GM18951 (cell line): Measurements from ENCODE around the gene ADAMTSL2.

Source experiments
- POLR2A ChIP-seq: IDR thresholded peaks from 4 replicates; pipeline ENCODE4 v1.6.1; 2011; ENCODE audit warnings: mild to moderate bottlenecking; ENCODE audit not compliant: insufficient read length, insufficient read depth; ENCODE audit errors: extremely low read depth
- in situ Hi-C: fragments of 300-500 bp; cut with MboI; formaldehyde crosslinking; loops from one replicate; pipeline ENCODE4 v1.12.0; 2022; ENCODE audit warnings: low sequenced_read_pairs, mixed read lengths, inconsistent platforms; ENCODE audit not compliant: unreplicated experiment

Gene ADAMTSL2

GRCh38 chr9:133595910-133596309, 61.4 kb downstream of the ADAMTSL2 start:
- in situ Hi-C loops: no loop called here
- TF ChIP-seq POLR2A: no peak

- no peak for TF ChIP-seq POLR2A
- in situ Hi-C loops: no loop called here
Measured at GRCh38 chr9:133597316-133597957, 62.9 kb downstream of the ADAMTSL2 start.

- TF ChIP-seq POLR2A: no peak
- in situ Hi-C loops: no loop called here
Measured at GRCh38 chr9:133598978-133599377, 64.5 kb downstream of the ADAMTSL2 start.

GRCh38 chr9:133599470-133600173, 65.1 kb downstream of the ADAMTSL2 start:
- TF ChIP-seq POLR2A: no peak
- in situ Hi-C loops: no loop called here

- TF ChIP-seq POLR2A: no peak
- in situ Hi-C loops: no loop called here
Measured at GRCh38 chr9:133600739-133601138, 66.2 kb downstream of the ADAMTSL2 start.

- no peak for TF ChIP-seq POLR2A
- in situ Hi-C loops: no loop called here
Measured at GRCh38 chr9:133601746-133602145, 67.2 kb downstream of the ADAMTSL2 start.

- in situ Hi-C loops: no loop called here
- no peak for TF ChIP-seq POLR2A
Measured at GRCh38 chr9:133602277-133602676, 67.8 kb downstream of the ADAMTSL2 start.

GRCh38 chr9:133603135-133603927, 68.8 kb downstream of the ADAMTSL2 start:
- TF ChIP-seq POLR2A: no peak
- in situ Hi-C loops: no loop called here

GRCh38 chr9:133604214-133604613, 69.7 kb downstream of the ADAMTSL2 start:
- no peak for TF ChIP-seq POLR2A
- in situ Hi-C loops: no loop called here

GRCh38 chr9:133604856-133605255, 70.4 kb downstream of the ADAMTSL2 start:
- no peak for TF ChIP-seq POLR2A
- in situ Hi-C loops: no loop called here

- no peak for TF ChIP-seq POLR2A
- in situ Hi-C loops: no loop called here
Measured at GRCh38 chr9:133605446-133605845, 70.9 kb downstream of the ADAMTSL2 start.

GRCh38 chr9:133605856-133606707, 71.6 kb downstream of the ADAMTSL2 start:
- in situ Hi-C loops: no loop called here
- TF ChIP-seq POLR2A: no peak

GRCh38 chr9:133606708-133607025, 72.2 kb downstream of the ADAMTSL2 start:
- no peak for TF ChIP-seq POLR2A
- in situ Hi-C loops: no loop called here

GRCh38 chr9:133607381-133607780, 72.9 kb downstream of the ADAMTSL2 start:
- no peak for TF ChIP-seq POLR2A
- in situ Hi-C loops: no loop called here
